SHP77 treated with DMSO at 0.1 percent for 48 hours (cell line): ENCODE data around the gene LGALS3BP.
"Not testable (repeated sequence)": the region's sequence is repeated elsewhere in the genome, so short reads cannot be mapped to it uniquely, and the experiment has no call there.

Source experiments
- DNase-seq: peaks from one replicate; lab custom pipeline; 2025; lab: John Stamatoyannopoulos, UW

Gene LGALS3BP

GRCh38 chr17:78962345-78962983, 17.3 kb downstream of the LGALS3BP start:
- DNase-seq: no peak

- no peak for DNase-seq
Observed at GRCh38 chr17:78961571-78961970, 18.2 kb downstream of the LGALS3BP start.

GRCh38 chr17:78960928-78961327, 18.8 kb downstream of the LGALS3BP start:
- DNase-seq: no peak

GRCh38 chr17:78959803-78960202, 19.9 kb downstream of the LGALS3BP start:
- DNase-seq: no peak

GRCh38 chr17:78958641-78959127, 21.0 kb downstream of the LGALS3BP start:
- no peak for DNase-seq

GRCh38 chr17:78957128-78957527, 22.6 kb downstream of the LGALS3BP start:
- DNase-seq: no peak

- DNase-seq: no peak
Observed at GRCh38 chr17:78956254-78956653, 23.5 kb downstream of the LGALS3BP start.

GRCh38 chr17:78954684-78955083, 25.0 kb downstream of the LGALS3BP start:
- no peak for DNase-seq

GRCh38 chr17:78953356-78954350, 26.1 kb downstream of the LGALS3BP start:
- DNase-seq: no peak

- DNase-seq: no peak
Observed at GRCh38 chr17:78952706-78953105, 27.0 kb downstream of the LGALS3BP start.

GRCh38 chr17:78951967-78952551, 27.7 kb downstream of the LGALS3BP start:
- DNase-seq: no peak

GRCh38 chr17:78950870-78951269, 28.9 kb downstream of the LGALS3BP start:
- no peak for DNase-seq

- no peak for DNase-seq
Observed at GRCh38 chr17:78947235-78948149, 32.2 kb downstream of the LGALS3BP start.

- DNase-seq: no peak
Observed at GRCh38 chr17:78946631-78947030, 33.1 kb downstream of the LGALS3BP start.

GRCh38 chr17:78946131-78946530, 33.6 kb downstream of the LGALS3BP start:
- no peak for DNase-seq

GRCh38 chr17:78945455-78945854, 34.3 kb downstream of the LGALS3BP start:
- DNase-seq: not testable (repeated sequence)

- DNase-seq: no peak
Observed at GRCh38 chr17:78944956-78945355, 34.8 kb downstream of the LGALS3BP start.

- DNase-seq: no peak
Observed at GRCh38 chr17:78944026-78944425, 35.7 kb downstream of the LGALS3BP start.

- peak; percentile 97 for DNase-seq
Observed at GRCh38 chr17:78940708-78941107, 39.0 kb downstream of the LGALS3BP start.

GRCh38 chr17:78940258-78940657, 39.5 kb downstream of the LGALS3BP start:
- DNase-seq: no peak

GRCh38 chr17:78939615-78940014, 40.1 kb downstream of the LGALS3BP start:
- no peak for DNase-seq
